Stimulated activated CD4-positive, alpha-beta T cell treated with anti-CD3 and anti-CD28 coated beads, Interleukin-12 subunit alpha, Interleukin-12 subunit beta, amount 100 ng/mL, for 4 hours (primary cell): ENCODE data around the gene TMEM179.

ENCODE experiments used
- DNase-seq: peaks from one replicate; pipeline ENCODE4 v3.0.0-alpha.2; 2020

Gene TMEM179

GRCh38 chr14:104598039-104598909 is 6.3 kb downstream of the TMEM179 start:
- no peak for DNase-seq

GRCh38 chr14:104597576-104597975 is 7.0 kb downstream of the TMEM179 start:
- no peak for DNase-seq

- DNase-seq = no peak
These were observed 7.6 kb downstream of the TMEM179 start for GRCh38 chr14:104596927-104597351.

GRCh38 chr14:104596451-104596918 is 8.1 kb downstream of the TMEM179 start:
- no peak for DNase-seq

GRCh38 chr14:104595911-104596450 is 8.6 kb downstream of the TMEM179 start:
- DNase-seq = no peak

GRCh38 chr14:104595116-104595675 is 9.4 kb downstream of the TMEM179 start:
- DNase-seq = no peak

GRCh38 chr14:104594310-104595046 is 10.1 kb downstream of the TMEM179 start:
- no peak for DNase-seq

- DNase-seq = no peak
These were observed 10.8 kb downstream of the TMEM179 start for GRCh38 chr14:104593710-104594136.

GRCh38 chr14:104593241-104593701 is 11.3 kb downstream of the TMEM179 start:
- no peak for DNase-seq

- DNase-seq = no peak
These were observed 11.8 kb downstream of the TMEM179 start for GRCh38 chr14:104592785-104593184.

- no peak for DNase-seq
These were observed 12.3 kb downstream of the TMEM179 start for GRCh38 chr14:104592292-104592672.

GRCh38 chr14:104591506-104592291 is 12.9 kb downstream of the TMEM179 start:
- DNase-seq = no peak

- DNase-seq = no peak
These were observed 13.5 kb downstream of the TMEM179 start for GRCh38 chr14:104591031-104591430.

- DNase-seq = no peak
These were observed 14.2 kb downstream of the TMEM179 start for GRCh38 chr14:104590240-104590965.

- DNase-seq = no peak
These were observed 15.0 kb downstream of the TMEM179 start for GRCh38 chr14:104589338-104590195.

GRCh38 chr14:104588066-104588857 is 16.3 kb downstream of the TMEM179 start:
- DNase-seq = no peak

GRCh38 chr14:104587641-104588040 is 16.9 kb downstream of the TMEM179 start:
- no peak for DNase-seq

GRCh38 chr14:104586832-104587620 is 17.5 kb downstream of the TMEM179 start:
- DNase-seq = no peak
